GM21619 (cell line): Measurements from ENCODE around the gene ZC3HAV1.
A peak's percentile ranks its signal among the peaks of the same experiment; 100 is the strongest.
"Not testable (repeated sequence)": the region's sequence is repeated elsewhere in the genome, so short reads cannot be mapped to it uniquely, and the experiment has no call there.

Experiments used
- ATAC-seq: cut with Tn5 transposase; IDR thresholded peaks from one replicate; pipeline ENCODE4 v1.9.1; 2021; ENCODE audit not compliant: unreplicated experiment

ZC3HAV1 gene

GRCh38 chr7:139109188-139109982 is at the start of gene ZC3HAV1:
Gene ZC3HAV1 (minus strand): TSS chr7:139109720. CDS start chr7:139109331, 389 bp downstream.
- ATAC-seq = peak; percentile 69

GRCh38 chr7:139153832-139154231 is 44.3 kb upstream of the ZC3HAV1 start:
- ATAC-seq = no peak

GRCh38 chr7:139152149-139152548 is 42.6 kb upstream of the ZC3HAV1 start:
- ATAC-seq = no peak

- ATAC-seq = no peak
Measured at GRCh38 chr7:139139150-139139549, 29.6 kb upstream of the ZC3HAV1 start.

GRCh38 chr7:139133335-139134139 is 24.0 kb upstream of the ZC3HAV1 start:
- ATAC-seq = peak; percentile 99

GRCh38 chr7:139132887-139133286 is 23.4 kb upstream of the ZC3HAV1 start:
- ATAC-seq = no peak

GRCh38 chr7:139131601-139132041 is 22.1 kb upstream of the ZC3HAV1 start:
- no peak for ATAC-seq

- not testable (repeated sequence) for ATAC-seq
Measured at GRCh38 chr7:139129814-139130213, 20.3 kb upstream of the ZC3HAV1 start.

- no peak for ATAC-seq
Measured at GRCh38 chr7:139127648-139128047, 18.1 kb upstream of the ZC3HAV1 start.

GRCh38 chr7:139125657-139126056 is 16.1 kb upstream of the ZC3HAV1 start:
- no peak for ATAC-seq

GRCh38 chr7:139124995-139125394 is 15.5 kb upstream of the ZC3HAV1 start:
- ATAC-seq = not testable (repeated sequence)

- ATAC-seq = no peak
Measured at GRCh38 chr7:139124084-139124914, 14.8 kb upstream of the ZC3HAV1 start.

GRCh38 chr7:139119486-139119849 is 9.9 kb upstream of the ZC3HAV1 start:
- no peak for ATAC-seq

GRCh38 chr7:139118805-139119485 is 9.4 kb upstream of the ZC3HAV1 start:
- ATAC-seq = peak; percentile 74

GRCh38 chr7:139118234-139118804 is 8.8 kb upstream of the ZC3HAV1 start:
- peak; percentile 68 for ATAC-seq

- no peak for ATAC-seq
Measured at GRCh38 chr7:139117599-139118233, 8.2 kb upstream of the ZC3HAV1 start.

GRCh38 chr7:139116999-139117398 is 7.5 kb upstream of the ZC3HAV1 start:
- no peak for ATAC-seq

- ATAC-seq = no peak
Measured at GRCh38 chr7:139115104-139115503, 5.6 kb upstream of the ZC3HAV1 start.

- ATAC-seq = no peak
Measured at GRCh38 chr7:139114585-139114984, 5.1 kb upstream of the ZC3HAV1 start.

- ATAC-seq = no peak
Measured at GRCh38 chr7:139114018-139114417, 4.5 kb upstream of the ZC3HAV1 start.
